IMR-90 (cell line): ENCODE data around the gene ST6GALNAC2.

ENCODE experiments used
- BHLHE40 ChIP-seq: fragments of 150-350 bp; IDR thresholded peaks from 2 replicates; pipeline ENCODE4 v1.6.1; 2016; ENCODE audit warnings: mild to moderate bottlenecking, low read depth, low read length
- CEBPB ChIP-seq: IDR thresholded peaks from 2 replicates; pipeline ENCODE4 v1.6.1; 2012; ENCODE audit warnings: low read depth, low read length, improper control_type of control experiment
- CTCF ChIP-seq: conservative IDR thresholded peaks from 2 replicates; pipeline ENCODE4 v1.5.1; 2012; ENCODE audit warnings: mild to moderate bottlenecking, low read depth, low read length, improper control_type of control experiment
- ELK1 ChIP-seq: fragments of 150-350 bp; IDR thresholded peaks from 2 replicates; pipeline ENCODE4 v1.6.1; 2016; ENCODE audit warnings: low read depth, mild to moderate bottlenecking, low read length, moderate library complexity, borderline replicate concordance
- FOS ChIP-seq: fragments of 150-350 bp; IDR thresholded peaks from 2 replicates; pipeline ENCODE4 v1.6.1; 2016; ENCODE audit warnings: low read depth, low read length
- MAFK ChIP-seq: IDR thresholded peaks from 2 replicates; pipeline ENCODE4 v1.6.1; 2012; ENCODE audit warnings: low read depth, low read length, improper control_type of control experiment
- MXI1 ChIP-seq: IDR thresholded peaks from 2 replicates; pipeline ENCODE4 v1.6.1; 2012; ENCODE audit warnings: low read depth, mild to moderate bottlenecking, low read length, moderate library complexity, borderline replicate concordance
- POLR2A ChIP-seq: IDR thresholded peaks from 2 replicates; pipeline ENCODE4 v1.6.1; 2012; ENCODE audit warnings: mild to moderate bottlenecking, low read depth, low read length
- RAD21 ChIP-seq: IDR thresholded peaks from 2 replicates; pipeline ENCODE4 v1.6.1; 2012; ENCODE audit warnings: low read length, improper control_type of control experiment
- RCOR1 ChIP-seq: IDR thresholded peaks from 2 replicates; pipeline ENCODE4 v1.6.1; 2012; ENCODE audit warnings: mild to moderate bottlenecking, low read length, improper control_type of control experiment; ENCODE audit not compliant: insufficient replicate concordance
- SMC3 ChIP-seq: fragments of 150-350 bp; IDR thresholded peaks from 2 replicates; pipeline ENCODE4 v1.6.1; 2016; ENCODE audit warnings: low read depth, mild to moderate bottlenecking, antibody characterized with exemption, low read length, moderate library complexity
- USF2 ChIP-seq: fragments of 150-350 bp; IDR thresholded peaks from 2 replicates; pipeline ENCODE4 v1.6.1; 2017; ENCODE audit warnings: mild to moderate bottlenecking, antibody characterized with exemption, low read length, low read depth

- no peak for TF ChIP-seq CTCF
- no peak for TF ChIP-seq MXI1
- TF ChIP-seq BHLHE40 = no peak
- no peak for TF ChIP-seq POLR2A
- no peak for TF ChIP-seq SMC3
- no peak for TF ChIP-seq RCOR1
- no peak for TF ChIP-seq ELK1
- TF ChIP-seq RAD21 = no peak
- no peak for TF ChIP-seq FOS
- TF ChIP-seq MAFK = no peak
- TF ChIP-seq USF2 = no peak
- no peak for TF ChIP-seq CEBPB
These were observed 66.4 kb downstream of the ST6GALNAC2 start for GRCh38 chr17:76519048-76519966.
